ENCODE data around the gene ARL9.

The ARL9 gene

DNA sequence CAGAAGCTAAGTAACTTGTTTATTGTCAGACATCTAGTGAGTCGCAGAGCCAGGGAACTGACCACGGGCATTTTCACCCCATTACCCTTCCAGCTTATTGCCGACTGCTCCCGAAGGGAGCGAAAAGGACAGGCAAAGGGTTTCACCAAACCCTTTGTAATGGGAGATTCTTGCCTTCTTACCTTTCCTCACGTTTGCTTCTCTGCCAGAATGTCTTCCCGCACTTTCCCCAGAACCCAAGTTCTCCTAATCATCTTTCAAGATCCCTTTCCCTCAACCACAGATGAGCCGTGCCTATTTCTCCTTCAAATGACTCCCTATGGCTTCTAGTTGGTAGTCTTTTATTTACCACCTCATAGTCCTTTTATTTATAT lies 38.7 kb upstream of the ARL9 start:
- peaks cover 20% of the 10 kb centered on the region; the same call in 1 of the 2 replicates for H4K20me1 ChIP-seq (ENCODE audit: insufficient read depth, low read length)
- no peaks in the 10 kb centered on the region for H3K27me3 ChIP-seq (ENCODE audit: insufficient read depth, low read length, poor library complexity)
- H3K36me3 ChIP-seq (ENCODE audit: insufficient read depth, low read length), result peaks cover 38% of the 10 kb centered on the region
- H3K4me1 ChIP-seq (ENCODE audit: insufficient read depth, low read length), result peaks cover 55% of the 10 kb centered on the region
- H3K4me2 ChIP-seq (ENCODE audit: insufficient read depth, low read length), result peak overlapping the region; percentile 79
- TF ChIP-seq, protein P1, sequence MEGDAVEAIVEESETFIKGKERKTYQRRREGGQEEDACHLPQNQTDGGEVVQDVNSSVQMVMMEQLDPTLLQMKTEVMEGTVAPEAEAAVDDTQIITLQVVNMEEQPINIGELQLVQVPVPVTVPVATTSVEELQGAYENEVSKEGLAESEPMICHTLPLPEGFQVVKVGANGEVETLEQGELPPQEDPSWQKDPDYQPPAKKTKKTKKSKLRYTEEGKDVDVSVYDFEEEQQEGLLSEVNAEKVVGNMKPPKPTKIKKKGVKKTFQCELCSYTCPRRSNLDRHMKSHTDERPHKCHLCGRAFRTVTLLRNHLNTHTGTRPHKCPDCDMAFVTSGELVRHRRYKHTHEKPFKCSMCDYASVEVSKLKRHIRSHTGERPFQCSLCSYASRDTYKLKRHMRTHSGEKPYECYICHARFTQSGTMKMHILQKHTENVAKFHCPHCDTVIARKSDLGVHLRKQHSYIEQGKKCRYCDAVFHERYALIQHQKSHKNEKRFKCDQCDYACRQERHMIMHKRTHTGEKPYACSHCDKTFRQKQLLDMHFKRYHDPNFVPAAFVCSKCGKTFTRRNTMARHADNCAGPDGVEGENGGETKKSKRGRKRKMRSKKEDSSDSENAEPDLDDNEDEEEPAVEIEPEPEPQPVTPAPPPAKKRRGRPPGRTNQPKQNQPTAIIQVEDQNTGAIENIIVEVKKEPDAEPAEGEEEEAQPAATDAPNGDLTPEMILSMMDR (IDR thresholded peaks at IDR 0.05; ENCODE audit: borderline replicate concordance, extremely low read depth, low read length, poor library complexity, severe bottlenecking), result no peak
- no peak for TF ChIP-seq EZH2 (IDR thresholded peaks at IDR 0.05; ENCODE audit: borderline replicate concordance, low read depth, low read length, severe bottlenecking)
- DNase-seq (no peak), ATAC-seq (ENCODE audit: insufficient read depth, low read depth) (no peak)
- peak overlapping the region; percentile 95 for H2AFZ ChIP-seq (ENCODE audit: low read depth, low read length)
- peaks cover 78% of the 10 kb centered on the region for H3K79me2 ChIP-seq (ENCODE audit: insufficient read depth, low read length)
- peak overlapping the region; percentile 91 for H3K27ac ChIP-seq (ENCODE audit: low read length)
- H3K9ac ChIP-seq (ENCODE audit: low read depth, low read length), result peak overlapping the region; percentile 79
- H3K4me3 ChIP-seq (ENCODE audit: low read depth in 1 of 2, low read length in 2 of 2), result peak overlapping the region; percentile 81 to 87
- H3K9me3 ChIP-seq (ENCODE audit: insufficient read depth, low read length, severe bottlenecking), result no peaks in the 10 kb centered on the region

DNA sequence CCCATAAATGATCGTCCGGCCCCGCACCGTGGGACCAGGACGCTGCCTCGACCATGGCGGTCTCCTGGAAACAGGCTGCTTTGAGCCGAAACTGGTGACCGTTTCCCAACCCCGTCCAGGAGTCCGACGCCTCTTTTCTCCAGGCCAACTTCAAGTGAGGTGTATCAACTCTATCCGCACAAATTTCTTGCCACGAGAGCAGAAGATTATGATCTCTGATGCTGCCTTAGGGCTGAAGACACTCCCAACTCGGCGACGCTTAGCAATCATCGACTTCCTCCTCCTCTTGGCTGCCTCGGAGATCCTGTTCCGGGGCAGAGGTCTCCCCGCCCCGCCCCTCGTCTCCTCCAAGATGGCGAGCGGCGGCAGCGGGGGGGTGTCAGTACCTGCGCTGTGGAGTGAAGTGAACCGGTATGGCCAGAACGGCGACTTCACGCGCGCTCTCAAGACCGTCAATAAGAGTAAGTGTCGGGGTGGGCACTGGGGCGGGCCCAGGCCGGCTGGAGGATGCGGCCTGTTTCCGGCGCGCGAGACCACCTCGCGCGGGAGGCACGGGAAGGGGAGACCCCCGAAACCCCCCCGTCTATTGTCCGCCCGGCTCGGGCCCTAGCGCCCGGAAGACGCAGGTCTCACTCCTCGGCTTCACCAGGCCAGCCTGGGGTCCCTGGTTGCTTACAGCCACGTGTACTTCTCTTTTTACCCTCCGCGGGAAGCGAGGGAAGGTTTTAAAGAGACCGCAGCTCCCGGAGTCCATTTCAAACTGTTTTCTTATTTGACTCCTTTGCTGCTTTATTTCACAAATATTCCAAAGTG lies 38.1 kb upstream of the ARL9 start, which contains the start of gene SRP72:
SRP72 (plus strand) TSS at position 334 of the 813 bp plus-strand sequence; CDS start at position 353, 19 bp downstream.
- peaks cover 15% of the 10 kb centered on the region; the same call in 1 of the 2 replicates for H4K20me1 ChIP-seq (ENCODE audit: insufficient read depth, low read length)
- DNase-seq, result peak; percentile 89
- H3K4me3 ChIP-seq (ENCODE audit: low read depth in 1 of 2, low read length in 2 of 2), result peak within 1 kb of the TSS; percentile 81 to 87
- H3K9me3 ChIP-seq (ENCODE audit: insufficient read depth, low read length, severe bottlenecking), result no peaks in the 10 kb centered on the region
- H2AFZ ChIP-seq (ENCODE audit: low read depth, low read length), result peak within 1 kb of the TSS; percentile 95
- H3K4me2 ChIP-seq (ENCODE audit: insufficient read depth, low read length), result peak within 1 kb of the TSS; percentile 79
- peaks cover 38% of the 10 kb centered on the region for H3K36me3 ChIP-seq (ENCODE audit: insufficient read depth, low read length)
- H3K27me3 ChIP-seq (ENCODE audit: insufficient read depth, low read length, poor library complexity), result no peaks in the 10 kb centered on the region
- peak within 1 kb of the TSS; percentile 79 for H3K9ac ChIP-seq (ENCODE audit: low read depth, low read length)
- H3K27ac ChIP-seq (ENCODE audit: low read length), result peak within 1 kb of the TSS; percentile 91
- TF ChIP-seq EZH2 (IDR thresholded peaks at IDR 0.05; ENCODE audit: borderline replicate concordance, low read depth, low read length, severe bottlenecking), result no peak
- H3K79me2 ChIP-seq (ENCODE audit: insufficient read depth, low read length), result peaks cover 73% of the 10 kb centered on the region
- H3K4me1 ChIP-seq (ENCODE audit: insufficient read depth, low read length), result peaks cover 51% of the 10 kb centered on the region
- ATAC-seq (ENCODE audit: insufficient read depth, low read depth), result peak; percentile 92

DNA sequence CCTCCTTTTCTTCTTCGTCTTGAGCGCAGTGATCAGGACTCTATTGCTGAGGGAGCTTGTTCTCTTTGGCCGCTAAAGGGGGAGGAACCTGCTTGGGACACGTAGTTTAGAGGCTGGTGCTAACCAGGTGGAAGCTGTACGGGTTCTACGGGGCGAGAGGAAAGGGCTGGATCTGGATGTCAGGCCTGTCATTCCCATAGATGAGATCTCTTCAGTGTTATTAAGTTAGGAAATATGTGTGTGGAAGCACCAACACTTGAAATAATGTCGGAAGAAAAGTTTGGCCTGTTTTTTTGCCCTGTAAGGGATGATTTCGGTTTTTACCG lies 37.5 kb upstream of the ARL9 start:
- ATAC-seq (ENCODE audit: insufficient read depth, low read depth) (peak; percentile 41), DNase-seq (peak; percentile 43)
- Histone ChIP-seq H2AFZ (ENCODE audit: low read depth, low read length) (peak overlapping the region; percentile 95), H3K4me1 (ENCODE audit: insufficient read depth, low read length) (peaks cover 51% of the 10 kb centered on the region), H3K9me3 (ENCODE audit: insufficient read depth, low read length, severe bottlenecking) (no peaks in the 10 kb centered on the region), H3K9ac (ENCODE audit: low read depth, low read length) (peak overlapping the region; percentile 79), H3K27ac (ENCODE audit: low read length) (peak overlapping the region; percentile 91), H3K27me3 (ENCODE audit: insufficient read depth, low read length, poor library complexity) (no peaks in the 10 kb centered on the region), H3K4me3 (ENCODE audit: low read depth in 1 of 2, low read length in 2 of 2) (peak overlapping the region; percentile 81 to 87), H3K36me3 (ENCODE audit: insufficient read depth, low read length) (peaks cover 38% of the 10 kb centered on the region), H3K4me2 (ENCODE audit: insufficient read depth, low read length) (peak overlapping the region; percentile 79), H4K20me1 (ENCODE audit: insufficient read depth, low read length) (peaks cover 15% of the 10 kb centered on the region; the same call in 1 of the 2 replicates), H3K79me2 (ENCODE audit: insufficient read depth, low read length) (peaks cover 73% of the 10 kb centered on the region)
- no peak for TF ChIP-seq EZH2 (IDR thresholded peaks at IDR 0.05; ENCODE audit: borderline replicate concordance, low read depth, low read length, severe bottlenecking)
- TF ChIP-seq, protein P1 (IDR thresholded peaks at IDR 0.05; ENCODE audit: borderline replicate concordance, extremely low read depth, low read length, poor library complexity, severe bottlenecking), result no peak

All from DND-41 (cell line).